RKO (cell line): Measurements from ENCODE around the gene LLGL1.

Source experiments
- DNase-seq: peaks from one replicate; pipeline ENCODE4 v3.0.0-alpha.2; 2016; ENCODE audit warnings: low spot score

The LLGL1 gene

DNA sequence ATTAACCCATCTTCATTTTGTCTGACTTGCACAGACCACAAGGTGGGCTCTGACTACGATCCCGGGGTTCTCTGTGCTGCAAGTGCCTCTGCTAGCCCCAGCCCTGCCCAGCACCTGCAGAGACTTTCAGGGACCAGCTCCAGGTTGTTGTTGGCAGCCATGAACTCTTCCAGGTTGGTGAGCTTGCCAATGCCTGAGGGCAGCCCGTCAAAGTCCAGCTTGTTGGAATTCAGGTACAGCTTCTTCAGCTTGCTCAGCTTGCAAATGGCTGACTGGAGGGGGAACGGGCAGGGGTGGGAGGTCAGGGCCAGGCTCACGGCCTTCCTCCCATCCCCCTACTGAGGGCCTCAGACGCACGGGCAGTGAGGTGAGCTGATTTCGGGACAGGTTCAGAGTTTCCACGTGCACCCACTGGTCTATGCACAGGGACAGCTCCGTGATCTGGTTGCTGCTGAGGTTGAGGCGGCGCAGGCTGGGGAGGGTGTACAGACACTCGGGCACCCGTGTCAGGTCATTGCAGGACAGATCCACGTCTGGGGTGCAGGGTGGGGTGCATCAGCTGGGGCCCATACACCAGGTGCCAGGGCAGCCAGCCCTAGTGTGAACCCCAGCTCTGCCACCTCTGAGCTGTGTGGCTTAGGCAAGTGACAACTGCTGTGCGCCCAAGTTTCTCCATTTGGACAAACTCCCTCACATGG lies 27.9 kb downstream of the LLGL1 start:
- DNase-seq, result no peak

DNA sequence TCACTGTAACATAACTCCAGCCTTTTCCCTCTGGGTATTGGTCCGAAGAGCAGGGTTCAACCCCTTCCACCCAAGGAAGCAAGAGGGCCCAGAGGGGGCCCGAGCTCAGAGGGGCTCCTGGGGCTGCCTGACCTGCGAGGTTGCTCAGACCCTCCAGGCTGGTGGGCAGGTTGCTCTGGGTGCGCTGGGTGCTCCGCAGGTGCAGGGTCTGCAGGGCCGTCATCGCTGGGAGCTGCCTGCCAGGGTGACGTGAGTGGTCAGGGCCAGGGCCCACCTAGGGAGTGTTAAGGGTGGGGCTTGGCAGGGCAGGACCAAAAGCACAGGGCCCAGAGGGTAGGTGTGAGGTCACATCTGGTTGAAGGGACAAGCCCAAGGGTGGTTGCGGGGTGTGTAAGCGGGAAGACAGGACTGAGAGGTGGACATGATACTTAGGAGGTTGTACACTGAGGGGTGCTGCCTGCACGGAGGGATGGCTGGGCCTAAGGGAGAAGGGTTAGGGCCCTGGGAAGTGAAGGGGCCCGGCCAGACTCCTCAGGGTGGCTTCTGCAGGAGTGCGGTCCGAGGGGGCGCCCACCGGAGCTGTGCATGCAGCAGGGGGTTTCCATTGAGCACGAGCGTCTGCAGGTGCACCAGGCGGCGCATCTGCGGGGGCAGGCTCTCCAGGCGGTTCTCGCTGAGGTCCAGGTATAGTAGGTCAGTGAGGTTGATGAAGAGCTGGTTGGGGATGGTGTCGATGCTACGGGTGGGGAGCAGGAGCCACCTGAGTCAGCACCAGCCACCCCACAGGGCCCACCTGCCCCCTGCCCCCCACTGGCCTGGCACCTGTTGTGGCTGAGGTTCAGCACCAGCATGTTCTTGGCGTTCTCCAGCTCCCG lies 28.7 kb downstream of the LLGL1 start:
- no peak for DNase-seq

DNA sequence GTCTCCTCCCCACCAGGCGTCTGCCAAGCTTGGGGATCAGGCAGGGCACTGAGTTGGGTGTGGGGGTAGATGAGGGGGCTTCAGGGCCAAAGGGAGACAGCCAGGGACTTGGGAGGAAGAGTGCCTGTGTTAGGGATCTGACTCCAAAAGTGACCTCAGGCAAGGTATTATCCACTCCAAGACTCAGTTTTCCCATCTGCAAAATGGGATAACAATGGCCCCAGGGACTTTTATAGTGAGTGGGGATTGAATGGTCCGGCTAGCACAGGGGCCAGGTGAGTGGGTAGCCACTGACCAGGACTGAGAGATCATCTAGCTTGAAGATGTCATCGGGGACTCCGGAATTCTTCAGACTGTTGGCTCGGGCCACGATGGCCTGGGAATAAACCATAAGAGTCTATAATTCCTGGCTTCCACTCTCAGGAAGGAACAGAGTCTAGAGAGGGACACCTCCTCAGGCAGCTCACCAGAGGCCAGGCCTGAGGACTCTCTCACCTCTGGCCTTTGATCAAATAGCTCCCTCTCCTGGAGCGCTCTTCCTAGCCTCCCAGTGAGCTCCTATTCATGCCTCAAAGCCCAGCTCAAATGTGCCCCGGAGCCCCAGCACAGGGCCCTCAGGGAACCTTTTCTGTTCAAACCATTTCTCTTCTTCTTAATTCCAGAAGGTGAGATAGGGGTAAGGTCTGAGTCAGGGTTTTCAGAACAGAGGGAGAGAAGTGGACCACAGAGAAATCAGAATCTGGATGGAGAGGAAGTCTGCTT lies 29.6 kb downstream of the LLGL1 start:
- DNase-seq, result no peak

DNA sequence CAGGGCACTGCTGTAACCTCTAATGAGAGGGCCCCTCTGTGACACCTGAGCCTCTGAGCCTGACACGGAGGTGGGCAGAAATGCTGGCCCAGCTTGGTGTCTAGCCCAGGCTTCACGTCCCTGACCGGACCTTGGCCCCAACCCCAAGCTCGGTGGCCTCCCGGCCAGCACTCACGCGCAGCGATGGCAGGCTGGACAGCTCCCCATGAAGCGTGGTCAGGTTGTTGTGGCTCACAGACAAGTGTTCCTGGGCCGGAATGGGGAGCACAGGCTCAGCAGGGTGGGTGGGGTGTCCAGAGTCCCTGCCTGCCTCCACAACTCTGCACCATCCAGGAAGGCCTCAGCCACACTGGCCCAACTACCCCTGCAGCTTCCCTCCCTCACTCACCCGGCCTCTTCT lies 30.9 kb downstream of the LLGL1 start:
- DNase-seq, result no peak

DNA sequence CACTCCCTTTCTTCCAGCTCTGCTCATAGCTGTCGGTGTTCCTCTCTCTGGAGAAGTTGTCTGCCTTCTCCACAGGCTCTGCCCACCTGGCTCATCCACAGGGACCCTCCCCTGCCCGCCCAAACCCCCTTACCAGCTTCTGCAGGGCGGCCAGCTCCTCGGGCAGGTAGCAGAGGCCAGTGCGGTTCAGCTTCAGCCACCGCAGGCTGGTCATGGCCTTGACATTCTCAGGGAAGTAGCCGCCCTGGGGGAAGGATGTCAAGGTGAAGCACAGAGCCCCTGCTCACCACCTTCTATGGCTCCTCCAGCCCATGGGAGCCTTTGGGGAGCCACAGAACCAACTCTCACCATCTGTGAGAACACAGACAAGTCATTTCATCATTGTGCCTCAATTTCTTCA lies 31.3 kb downstream of the LLGL1 start:
- no peak for DNase-seq

DNA sequence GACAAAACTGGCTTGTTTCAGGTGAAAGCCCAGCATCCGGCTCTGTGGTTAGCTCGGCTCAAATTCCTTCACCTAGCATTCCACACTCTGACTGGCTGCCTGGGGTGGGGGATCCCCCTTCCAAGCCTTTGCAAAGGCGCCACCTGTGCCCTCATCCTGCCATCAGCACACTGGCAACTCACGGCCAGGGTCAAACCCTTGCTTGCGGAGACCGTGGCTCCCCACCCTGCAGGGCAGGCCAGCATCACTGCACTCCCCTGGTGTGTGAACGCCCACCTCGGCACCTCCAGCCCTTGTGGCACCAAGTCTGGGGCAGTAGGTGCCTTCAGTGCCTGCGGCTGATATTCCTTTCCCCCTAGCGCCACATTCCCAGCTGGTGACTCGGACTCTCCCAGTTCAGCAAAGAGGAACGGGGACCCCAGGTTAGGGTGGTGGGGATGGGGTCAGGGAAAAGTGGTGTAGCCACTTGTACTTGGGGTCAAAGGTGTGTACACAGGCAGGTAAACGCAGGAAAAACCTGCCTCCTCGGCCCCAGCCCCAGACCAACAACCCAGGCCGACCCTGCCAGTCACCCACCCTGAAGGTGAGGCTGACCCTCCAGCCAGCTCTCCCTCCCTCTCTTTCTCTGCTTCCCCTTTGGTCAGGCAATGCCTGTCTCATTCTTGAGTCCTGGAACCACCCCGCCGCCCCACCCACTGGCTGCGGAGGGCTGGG lies 32.0 kb downstream of the LLGL1 start:
- DNase-seq, result peak; percentile 27

DNA sequence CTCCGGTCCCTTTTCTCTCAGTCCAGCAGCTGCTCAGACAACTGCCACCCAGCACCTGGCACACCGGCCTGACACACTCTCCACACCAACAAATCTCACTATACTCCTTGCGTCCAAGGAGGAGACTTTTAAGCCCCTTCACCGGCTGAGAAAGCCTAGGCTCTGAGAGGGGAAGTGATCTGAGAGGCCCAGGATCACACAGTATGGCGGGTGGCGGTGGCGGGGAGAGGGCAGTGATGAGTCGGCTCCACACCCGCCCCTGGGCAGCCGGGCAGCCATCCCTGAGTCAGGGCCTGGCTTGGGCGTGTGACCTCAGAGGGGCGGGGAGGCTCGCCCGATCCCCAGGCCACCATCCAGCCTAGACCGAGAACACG lies 32.5 kb downstream of the LLGL1 start:
- peak; percentile 91 for DNase-seq

DNA sequence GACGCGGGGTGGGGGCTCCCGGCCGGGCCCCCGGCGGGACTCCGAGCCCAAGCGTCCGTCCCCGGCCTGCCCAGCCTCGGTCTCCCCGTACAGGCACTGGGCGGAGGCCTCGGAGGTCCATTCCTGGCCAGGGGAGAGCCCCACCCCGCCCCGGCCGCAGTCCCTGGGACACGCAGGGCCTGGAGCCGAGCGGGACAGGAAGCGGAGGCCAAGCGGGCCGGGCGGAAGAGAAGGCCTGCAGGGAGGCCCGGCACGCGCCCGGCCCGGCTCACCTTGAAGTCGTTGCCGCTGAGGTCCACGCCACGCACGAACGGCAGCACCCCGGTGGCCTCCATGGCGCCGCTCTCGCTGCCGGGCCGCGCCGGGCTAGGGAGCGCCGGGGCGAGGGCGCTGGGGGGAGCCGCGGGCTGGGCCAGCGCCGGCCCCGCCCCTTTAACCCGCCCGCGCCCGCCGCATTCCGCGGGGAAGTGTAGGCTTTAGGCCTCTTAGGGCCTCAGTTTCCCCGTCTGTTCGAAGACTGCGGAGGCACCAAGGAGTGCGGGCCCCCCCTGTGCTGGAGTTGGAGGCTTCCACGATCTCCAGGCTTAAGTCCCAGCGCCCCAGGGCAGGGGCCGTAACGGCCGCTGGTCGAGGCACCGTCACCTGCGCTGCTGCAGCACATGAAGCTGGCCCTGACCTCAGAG lies 33.1 kb downstream of the LLGL1 start, which contains the start of gene FLII:
Gene FLII, minus strand, starts transcription at position 383 of the 683 bp plus-strand sequence. Its CDS starts 48 bp downstream, at position 335.
- peak; percentile 59 for DNase-seq

DNA sequence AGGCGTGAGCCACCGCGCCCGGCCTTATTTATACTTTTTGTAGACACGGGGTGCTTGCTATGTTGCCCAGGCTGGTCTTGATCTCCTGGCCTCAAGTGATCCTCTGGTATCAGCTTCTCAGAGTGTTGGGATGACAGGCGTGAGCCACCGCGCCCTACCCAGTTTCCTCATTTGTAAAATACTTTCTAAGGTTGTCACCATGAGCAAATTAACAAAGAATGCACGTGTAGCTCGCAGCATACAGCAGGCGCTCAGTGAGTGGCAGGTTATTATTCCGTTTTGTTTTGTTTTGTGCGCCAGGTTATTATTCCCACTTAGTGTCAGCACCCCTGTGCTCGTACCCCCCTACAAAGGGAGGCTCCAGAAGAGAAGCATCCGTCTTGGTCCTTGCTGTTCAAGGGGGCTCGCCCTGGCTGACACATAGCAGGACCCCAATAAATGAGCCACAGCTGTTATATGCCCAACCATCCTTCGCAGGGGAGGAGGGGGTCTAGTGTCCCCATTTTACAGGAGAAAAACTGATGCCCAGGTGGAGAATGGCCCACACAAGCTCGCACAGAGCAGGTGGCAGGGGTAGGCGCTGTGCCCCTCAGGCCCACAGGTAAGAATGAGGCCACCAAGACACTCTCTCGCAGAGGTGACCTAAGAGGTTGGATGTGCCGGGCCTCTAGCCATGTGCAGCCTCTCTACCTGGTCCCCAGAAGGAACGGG lies 34.3 kb downstream of the LLGL1 start:
- peak; percentile 93 for DNase-seq

DNA sequence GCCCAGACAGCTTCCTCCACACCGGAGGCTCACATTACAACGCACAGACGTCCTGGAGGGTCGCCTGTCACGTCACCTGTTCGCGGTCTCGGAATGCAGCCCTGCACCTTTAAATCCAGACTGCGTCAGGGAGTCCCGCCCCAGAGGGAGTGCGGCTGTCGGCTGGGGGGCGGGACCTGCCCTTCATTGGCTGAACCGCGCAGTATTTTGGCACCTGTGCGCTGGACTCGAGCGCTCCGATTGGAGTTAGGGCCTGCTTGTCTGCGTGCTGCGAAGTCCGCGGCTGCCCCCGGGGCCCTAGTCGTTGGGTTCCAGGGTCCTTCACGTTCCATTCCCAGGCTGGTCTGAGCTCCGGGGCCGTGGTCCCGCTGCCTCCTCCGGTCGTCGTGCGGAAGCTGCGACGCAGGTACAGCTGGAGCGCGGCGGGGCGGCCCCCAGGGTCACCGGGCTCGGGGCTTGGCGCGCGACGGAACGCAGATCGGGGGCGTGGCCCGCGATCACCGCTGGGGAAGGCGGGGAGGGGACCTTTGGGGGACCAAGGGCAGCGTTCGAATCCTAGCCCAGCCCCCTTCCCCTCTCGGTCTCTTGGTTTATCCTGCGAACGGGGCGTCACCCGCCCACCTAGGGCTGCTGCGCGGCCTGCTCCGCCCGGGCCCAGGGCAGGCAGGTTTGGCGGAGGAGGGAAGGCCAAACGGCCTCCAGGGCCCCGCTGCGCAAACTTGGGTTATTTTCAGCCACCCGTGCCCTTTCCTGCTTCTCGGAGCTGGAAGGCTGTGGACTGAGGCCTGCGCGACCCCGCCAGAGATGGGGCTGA lies 35.1 kb downstream of the LLGL1 start, which contains the start of gene MIEF2:
Gene MIEF2, plus strand, starts transcription at position 331 of the 814 bp plus-strand sequence. CDS start 2,059 bp downstream, outside the sequence.
- DNase-seq, result peak; percentile 95

DNA sequence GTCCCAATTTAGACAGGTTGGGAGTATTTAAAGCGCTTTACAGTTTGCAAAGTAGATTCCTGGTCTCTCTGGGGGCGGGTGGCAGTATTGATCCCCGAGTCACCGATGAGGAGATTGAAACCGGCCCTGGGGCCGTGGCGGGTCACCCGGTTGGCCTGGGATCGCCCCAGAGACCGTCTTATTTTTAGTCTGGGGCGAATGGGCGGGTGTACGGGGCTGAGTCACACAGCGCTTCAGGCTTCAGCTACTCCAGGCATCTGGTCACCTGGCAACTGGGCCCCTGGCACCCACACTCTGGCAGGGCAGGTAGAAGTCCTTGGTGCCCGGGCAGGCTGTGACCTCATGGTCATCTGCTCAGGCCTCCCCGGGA lies 35.7 kb downstream of the LLGL1 start:
- DNase-seq, result peak; percentile 77

DNA sequence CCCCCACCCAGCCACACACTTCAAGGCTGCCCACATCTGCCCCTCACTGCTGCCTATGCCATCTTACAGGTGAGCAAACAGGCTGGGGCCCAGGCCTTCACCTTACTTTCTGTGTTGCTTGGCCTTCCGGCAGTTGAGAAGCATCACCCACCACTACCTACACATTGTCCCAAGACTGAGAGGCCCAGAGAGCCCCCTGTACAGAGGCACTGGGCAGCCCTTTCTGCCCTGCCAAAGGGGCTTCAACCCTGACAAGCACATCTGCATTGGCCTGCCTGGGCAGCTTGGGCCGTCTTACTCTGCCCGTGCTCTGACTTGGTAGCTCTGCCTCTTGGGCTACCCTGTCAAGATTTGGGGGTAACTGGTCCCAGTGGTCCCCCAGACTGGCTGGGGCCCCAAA lies 36.2 kb downstream of the LLGL1 start:
- DNase-seq, result no peak

DNA sequence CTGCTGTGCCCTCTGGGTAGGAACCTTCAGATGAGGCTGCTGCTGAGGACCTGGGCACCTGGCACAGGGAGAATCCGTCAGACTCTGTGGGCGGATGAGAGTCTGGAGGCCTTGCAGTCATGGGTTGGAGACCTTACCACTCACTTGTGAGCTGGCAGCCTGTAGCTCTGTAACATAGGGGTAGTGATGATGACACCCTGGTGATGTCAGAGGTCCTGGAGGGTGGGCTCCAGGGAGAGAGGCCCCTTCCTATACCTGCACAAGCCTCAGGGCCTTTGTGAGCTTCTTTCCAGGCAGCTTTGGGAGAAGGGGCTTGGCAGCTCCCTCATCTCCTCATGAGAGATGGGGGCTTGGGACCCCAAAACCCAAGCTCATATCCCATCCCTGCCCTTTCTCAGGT lies 36.7 kb downstream of the LLGL1 start:
- DNase-seq, result peak; percentile 16

DNA sequence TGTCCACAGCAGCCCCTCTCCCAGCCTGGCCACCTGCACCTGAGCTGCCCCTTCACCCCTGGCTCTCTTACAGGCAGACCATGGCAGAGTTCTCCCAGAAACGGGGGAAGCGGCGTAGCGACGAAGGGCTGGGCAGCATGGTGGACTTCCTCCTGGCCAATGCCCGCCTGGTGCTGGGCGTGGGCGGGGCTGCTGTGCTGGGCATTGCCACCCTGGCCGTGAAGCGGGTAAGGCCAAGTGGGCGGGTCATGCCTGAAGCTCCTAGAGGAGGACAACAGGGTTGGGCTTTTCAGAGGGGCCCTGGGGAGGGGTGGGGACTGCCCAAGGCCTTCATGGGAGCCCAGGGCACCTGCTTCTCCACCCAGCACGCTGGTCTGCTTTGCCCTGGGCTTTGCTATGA lies 37.2 kb downstream of the LLGL1 start:
- DNase-seq, result no peak

DNA sequence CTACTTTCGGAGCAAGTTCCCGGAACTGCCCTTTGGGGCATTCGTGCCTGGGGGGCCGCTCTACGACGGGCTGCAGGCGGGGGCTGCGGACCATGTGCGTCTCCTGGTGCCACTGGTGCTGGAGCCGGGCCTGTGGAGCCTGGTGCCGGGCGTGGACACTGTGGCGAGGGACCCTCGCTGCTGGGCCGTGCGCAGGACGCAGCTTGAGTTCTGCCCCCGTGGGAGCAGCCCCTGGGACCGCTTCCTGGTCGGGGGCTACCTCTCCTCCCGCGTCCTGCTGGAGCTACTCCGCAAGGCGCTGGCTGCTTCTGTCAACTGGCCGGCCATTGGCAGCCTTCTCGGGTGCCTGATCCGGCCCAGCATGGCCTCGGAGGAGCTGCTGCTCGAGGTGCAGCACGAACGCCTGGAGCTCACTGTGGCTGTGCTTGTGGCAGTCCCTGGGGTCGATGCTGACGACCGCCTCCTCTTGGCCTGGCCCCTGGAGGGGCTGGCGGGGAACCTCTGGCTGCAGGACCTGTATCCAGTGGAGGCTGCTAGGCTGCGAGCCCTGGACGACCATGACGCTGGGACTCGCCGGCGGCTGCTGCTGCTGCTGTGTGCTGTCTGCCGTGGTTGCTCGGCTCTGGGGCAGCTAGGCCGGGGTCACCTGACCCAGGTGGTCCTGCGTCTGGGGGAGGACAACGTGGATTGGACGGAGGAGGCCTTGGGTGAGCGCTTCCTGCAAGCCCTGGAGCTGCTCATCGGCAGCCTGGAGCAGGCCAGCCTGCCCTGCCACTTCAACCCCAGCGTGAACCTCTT lies 38.6 kb downstream of the LLGL1 start:
- no peak for DNase-seq

DNA sequence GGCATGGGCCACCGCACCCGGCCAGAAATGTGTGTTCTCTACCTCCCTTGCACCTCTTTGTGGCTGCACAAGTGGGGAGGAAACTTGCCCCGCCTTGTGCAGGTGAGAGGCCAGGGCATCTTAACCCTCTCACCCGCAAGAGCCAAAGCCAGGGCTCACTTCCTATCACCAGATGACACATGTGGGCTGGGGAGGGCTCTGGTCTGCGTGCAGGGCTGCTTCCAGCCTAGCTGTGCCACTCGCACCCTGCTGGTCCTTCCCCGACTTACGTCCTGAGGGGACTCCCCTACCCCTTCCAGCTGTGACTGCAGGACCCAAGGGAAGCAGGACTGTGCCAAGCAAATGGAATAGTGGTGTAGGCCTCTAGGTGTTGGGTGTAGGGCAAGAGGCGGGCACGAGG lies 41.9 kb downstream of the LLGL1 start:
- no peak for DNase-seq

DNA sequence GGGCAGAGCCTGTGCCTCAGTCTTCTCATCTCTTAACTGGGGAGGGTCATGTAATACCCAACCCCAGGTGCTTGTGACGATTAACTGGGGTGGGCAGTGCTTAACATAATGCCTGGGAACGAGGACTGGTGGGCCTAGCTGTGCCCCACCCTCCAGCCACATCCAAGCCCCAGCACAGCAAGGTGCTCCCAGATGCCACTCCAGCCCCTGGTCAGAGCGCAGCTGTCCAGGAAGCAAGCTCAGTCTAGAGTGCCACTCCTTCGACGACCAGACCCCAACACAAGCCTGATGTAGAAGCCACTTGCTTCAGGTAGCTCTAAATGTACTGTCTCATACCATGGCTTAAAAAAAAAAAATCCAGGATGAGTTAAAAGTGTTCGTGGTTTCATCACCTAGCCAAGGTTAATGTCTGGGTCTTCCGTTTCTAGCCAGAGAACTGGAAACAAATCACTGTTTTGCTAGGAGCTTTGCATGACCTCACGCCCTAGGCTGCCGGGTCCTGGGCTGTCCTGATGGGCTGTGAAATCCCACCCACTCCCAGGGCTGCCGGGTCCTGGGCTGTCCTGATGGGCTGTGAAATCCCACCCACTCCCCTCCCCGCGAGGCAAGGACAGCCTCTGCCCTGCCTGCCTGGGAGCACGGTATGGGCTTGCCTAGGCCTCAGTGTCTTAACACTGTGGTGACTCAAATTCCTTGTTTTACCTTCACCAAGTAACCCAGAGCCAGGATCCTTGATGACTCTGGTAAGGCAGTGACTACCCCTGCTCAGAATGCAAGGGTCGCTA lies 42.7 kb downstream of the LLGL1 start:
- no peak for DNase-seq
